Lower lobe of right lung (tissue), 2 donors: ENCODE measurements around the gene STXBP5. TPM values are rescaled to one million over a fixed set of nuclear protein-coding genes. Genes with fewer than 3 reads are reported as not detected.
A peak's percentile ranks its signal among the peaks of the same experiment; 100 is the strongest.

Source experiments
- ATAC-seq, 2 donors: fragments of 200-7000 bp; cut with Tn5 transposase; one replicate each; pipeline ENCODE4 v1.9.1; 2020 to 2022; ENCODE audit warnings: mild to moderate bottlenecking in 2 of 2, moderate library complexity in 2 of 2
- DNase-seq: peaks from one replicate; pipeline ENCODE4 v3.0.0-alpha.2; 2020
- H3K27ac ChIP-seq: fragments of 200-600 bp; one replicate; pipeline ENCODE4 v1.8.0; 2022
- H3K27me3 ChIP-seq: fragments of 200-600 bp; one replicate; pipeline ENCODE4 v1.8.0; 2022; ENCODE audit warnings: low read depth
- H3K36me3 ChIP-seq: fragments of 200-600 bp; one replicate; pipeline ENCODE4 v1.8.0; 2022; ENCODE audit warnings: mild to moderate bottlenecking
- H3K4me1 ChIP-seq: fragments of 200-600 bp; one replicate; pipeline ENCODE4 v1.8.0; 2022
- H3K4me3 ChIP-seq: fragments of 200-600 bp; one replicate; pipeline ENCODE4 v1.8.0; 2022; ENCODE audit warnings: mild to moderate bottlenecking
- H3K9me3 ChIP-seq: fragments of 200-600 bp; one replicate; pipeline ENCODE4 v1.8.0; 2022
- intact Hi-C: fragments of 100-400 bp; cut with DNase I; formaldehyde crosslinking; loops from one replicate; pipeline ENCODE4 v1.11.0; 2022
- total RNA-seq: library from RNA; stranded (reverse); fragmentation: NEBNext Ultra II Directional; extraction: Animal tissue kit (Norgen Biotek cat#: 25700); gene quantifications from one replicate; pipeline ENCODE4 v1.2.1, GENCODE V29; 2021
- TF ChIP-seq, protein P1 (sequence below): fragments of 200-600 bp; IDR thresholded peaks from one replicate; pipeline ENCODE4 v1.8.0; 2022; ENCODE audit warnings: antibody characterized with exemption, mild to moderate bottlenecking
- donor health status: DM: no; HTN: yes; CAD: no; lungs with severe emphysema.

Gene STXBP5
- total RNA-seq, 1 donor from 2014 or later, result 21.2 TPM

- H3K27ac ChIP-seq, result no peak overlapping the region
- H3K27me3 ChIP-seq, result no peaks in the 10 kb centered on the region
- H3K36me3 ChIP-seq, result peaks cover 25% of the 10 kb centered on the region
- DNase-seq, result no peak
- H3K4me3 ChIP-seq, result no peak overlapping the region
- ATAC-seq, result no peak
- peaks cover 3% of the 10 kb centered on the region for H3K9me3 ChIP-seq
- intact Hi-C loops, result no loop called here
- TF ChIP-seq, protein P1, sequence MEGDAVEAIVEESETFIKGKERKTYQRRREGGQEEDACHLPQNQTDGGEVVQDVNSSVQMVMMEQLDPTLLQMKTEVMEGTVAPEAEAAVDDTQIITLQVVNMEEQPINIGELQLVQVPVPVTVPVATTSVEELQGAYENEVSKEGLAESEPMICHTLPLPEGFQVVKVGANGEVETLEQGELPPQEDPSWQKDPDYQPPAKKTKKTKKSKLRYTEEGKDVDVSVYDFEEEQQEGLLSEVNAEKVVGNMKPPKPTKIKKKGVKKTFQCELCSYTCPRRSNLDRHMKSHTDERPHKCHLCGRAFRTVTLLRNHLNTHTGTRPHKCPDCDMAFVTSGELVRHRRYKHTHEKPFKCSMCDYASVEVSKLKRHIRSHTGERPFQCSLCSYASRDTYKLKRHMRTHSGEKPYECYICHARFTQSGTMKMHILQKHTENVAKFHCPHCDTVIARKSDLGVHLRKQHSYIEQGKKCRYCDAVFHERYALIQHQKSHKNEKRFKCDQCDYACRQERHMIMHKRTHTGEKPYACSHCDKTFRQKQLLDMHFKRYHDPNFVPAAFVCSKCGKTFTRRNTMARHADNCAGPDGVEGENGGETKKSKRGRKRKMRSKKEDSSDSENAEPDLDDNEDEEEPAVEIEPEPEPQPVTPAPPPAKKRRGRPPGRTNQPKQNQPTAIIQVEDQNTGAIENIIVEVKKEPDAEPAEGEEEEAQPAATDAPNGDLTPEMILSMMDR, result peak; percentile 48
- H3K4me1 ChIP-seq, result no peaks in the 10 kb centered on the region
Measured at GRCh38 chr6:147382945-147383554, 178.8 kb downstream of the STXBP5 start.

DNA sequence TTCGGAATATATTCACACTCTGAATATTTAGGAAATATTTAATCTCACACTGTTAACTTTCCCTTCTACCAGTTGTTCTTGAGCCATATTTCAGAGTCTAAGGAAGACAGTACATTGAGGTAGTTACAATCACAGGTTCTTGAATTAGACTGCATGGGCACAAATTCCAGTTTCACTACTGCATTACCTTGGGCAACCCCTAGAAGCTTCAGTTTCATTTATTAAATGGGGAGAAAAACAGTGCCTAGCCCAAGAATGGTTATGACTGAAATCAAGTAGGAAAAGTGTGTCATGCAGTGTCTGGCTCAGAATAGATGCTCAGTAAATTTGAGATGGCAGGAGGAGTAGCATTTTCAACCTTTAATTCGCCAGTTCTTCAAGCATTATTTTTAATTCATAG is 179.8 kb downstream of the STXBP5 start:
- Histone ChIP-seq H3K27ac (no peak overlapping the region), H3K9me3 (peaks cover 3% of the 10 kb centered on the region), H3K36me3 (peaks cover 25% of the 10 kb centered on the region), H3K4me3 (no peak overlapping the region), H3K4me1 (no peaks in the 10 kb centered on the region), H3K27me3 (no peaks in the 10 kb centered on the region)
- no peak for ATAC-seq
- no peak for DNase-seq
- intact Hi-C loops, result no loop called here
- TF ChIP-seq, protein P1, result no peak

- H3K27me3 ChIP-seq, result no peaks in the 10 kb centered on the region
- H3K4me3 ChIP-seq, result no peak overlapping the region
- peaks cover 3% of the 10 kb centered on the region for H3K9me3 ChIP-seq
- no peak overlapping the region for H3K27ac ChIP-seq
- H3K4me1 ChIP-seq, result no peaks in the 10 kb centered on the region
- intact Hi-C loops, result no loop called here
- no peak for DNase-seq
- H3K36me3 ChIP-seq, result peaks cover 25% of the 10 kb centered on the region
- TF ChIP-seq, protein P1, result no peak
- no peak for ATAC-seq
Measured at GRCh38 chr6:147384737-147385710, 180.8 kb downstream of the STXBP5 start.

GRCh38 chr6:147389463-147389862 is 185.2 kb downstream of the STXBP5 start:
- H3K4me1 ChIP-seq, result no peaks in the 10 kb centered on the region
- TF ChIP-seq, protein P1, result no peak
- H3K9me3 ChIP-seq, result no peaks in the 10 kb centered on the region
- DNase-seq (no peak), ATAC-seq (no peak)
- intact Hi-C loops, result no loop called here
- H3K27ac ChIP-seq, result no peak overlapping the region
- peaks cover 13% of the 10 kb centered on the region for H3K36me3 ChIP-seq
- no peak overlapping the region for H3K4me3 ChIP-seq
- no peaks in the 10 kb centered on the region for H3K27me3 ChIP-seq

DNA sequence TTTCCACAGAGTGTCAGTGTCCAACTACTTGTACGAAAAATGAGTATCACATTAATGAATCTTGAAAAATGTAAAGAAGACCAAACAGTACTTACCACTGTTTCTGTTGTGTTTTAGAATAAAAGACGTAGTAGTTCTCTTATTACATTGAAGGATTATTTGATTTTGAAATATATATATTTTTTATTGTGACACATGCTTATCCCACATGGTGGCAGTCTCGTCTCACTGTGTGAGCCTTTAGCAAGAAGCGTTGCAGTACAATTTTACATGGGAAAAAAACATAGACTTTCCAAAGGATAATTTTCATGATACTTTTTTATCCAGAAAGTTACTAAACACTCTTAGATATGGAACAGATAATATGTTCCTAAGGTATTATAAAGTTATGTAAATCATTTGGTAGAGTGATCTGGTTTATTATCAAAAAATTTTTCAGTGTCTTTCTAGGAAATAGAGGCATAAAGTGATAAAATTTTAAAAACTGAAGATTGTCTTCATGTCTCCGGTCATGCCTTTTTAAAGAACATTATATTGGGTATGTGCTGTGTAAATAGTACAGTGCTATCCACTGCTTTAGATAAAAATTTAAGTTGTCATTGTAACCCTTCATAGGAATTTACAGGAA is 186.8 kb downstream of the STXBP5 start:
- TF ChIP-seq, protein P1, result peak; percentile 31

More for the DNA sequence above, 186.8 kb downstream of the STXBP5 start:
- H3K27me3 ChIP-seq, result no peaks in the 10 kb centered on the region
- intact Hi-C loops, result no loop called here
- H3K4me1 ChIP-seq, result no peaks in the 10 kb centered on the region
- DNase-seq (no peak), ATAC-seq (no peak)
- H3K4me3 ChIP-seq, result no peak overlapping the region
- H3K36me3 ChIP-seq, result no peaks in the 10 kb centered on the region
- H3K27ac ChIP-seq, result no peak overlapping the region
- H3K9me3 ChIP-seq, result no peaks in the 10 kb centered on the region
